Measurements from ENCODE around the gene KIF23. TPM values are rescaled to one million over a fixed set of nuclear protein-coding genes. Genes with fewer than 3 reads are reported as not detected.

Gene KIF23
- total RNA-seq, 3 donors from 2014 or later (not counting 1 experiment from before 2014, with no cell fraction given) = 1.2 to 2.1 (median 1.9) TPM

GRCh38 chr15:69395460-69395859 lies 18.7 kb upstream of the KIF23 start:
- H3K4me3 Mint-ChIP-seq = no peak overlapping the region
- Histone ChIP-seq H3K27ac (ENCODE audit: low read length) (no peak overlapping the region), H3K4me3 (ENCODE audit: low read length) (no peak overlapping the region), H3K27me3 (ENCODE audit: control insufficient read depth, insufficient read depth, low read length) (no peaks in the 10 kb centered on the region), H3K4me1 (ENCODE audit: control insufficient read depth, insufficient read depth, low read length) (peaks cover 6% of the 10 kb centered on the region), H3K9me3 (ENCODE audit: control insufficient read depth, insufficient read depth, low read length) (no peaks in the 10 kb centered on the region), H3K36me3 (ENCODE audit: control insufficient read depth, insufficient read depth, low read length) (no peaks in the 10 kb centered on the region)
- ATAC-seq = no peak
- H3K36me3 Mint-ChIP-seq = no peaks in the 10 kb centered on the region
- H3K4me1 Mint-ChIP-seq = peaks cover 0 to 8% of the 10 kb centered on the region in 2 donors
- H3K9me3 Mint-ChIP-seq = no peaks in the 10 kb centered on the region
- TF ChIP-seq, protein P1, sequence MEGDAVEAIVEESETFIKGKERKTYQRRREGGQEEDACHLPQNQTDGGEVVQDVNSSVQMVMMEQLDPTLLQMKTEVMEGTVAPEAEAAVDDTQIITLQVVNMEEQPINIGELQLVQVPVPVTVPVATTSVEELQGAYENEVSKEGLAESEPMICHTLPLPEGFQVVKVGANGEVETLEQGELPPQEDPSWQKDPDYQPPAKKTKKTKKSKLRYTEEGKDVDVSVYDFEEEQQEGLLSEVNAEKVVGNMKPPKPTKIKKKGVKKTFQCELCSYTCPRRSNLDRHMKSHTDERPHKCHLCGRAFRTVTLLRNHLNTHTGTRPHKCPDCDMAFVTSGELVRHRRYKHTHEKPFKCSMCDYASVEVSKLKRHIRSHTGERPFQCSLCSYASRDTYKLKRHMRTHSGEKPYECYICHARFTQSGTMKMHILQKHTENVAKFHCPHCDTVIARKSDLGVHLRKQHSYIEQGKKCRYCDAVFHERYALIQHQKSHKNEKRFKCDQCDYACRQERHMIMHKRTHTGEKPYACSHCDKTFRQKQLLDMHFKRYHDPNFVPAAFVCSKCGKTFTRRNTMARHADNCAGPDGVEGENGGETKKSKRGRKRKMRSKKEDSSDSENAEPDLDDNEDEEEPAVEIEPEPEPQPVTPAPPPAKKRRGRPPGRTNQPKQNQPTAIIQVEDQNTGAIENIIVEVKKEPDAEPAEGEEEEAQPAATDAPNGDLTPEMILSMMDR (IDR thresholded peaks at IDR 0.05) = no peak
- no peak for DNase-seq
- H3K27ac Mint-ChIP-seq = no peak overlapping the region
- peaks cover 0 to 8% of the 10 kb centered on the region in 2 donors for H3K27me3 Mint-ChIP-seq (ENCODE audit: low read depth in 2 of 2)
- intact Hi-C loops (cut with micrococcal nuclease) = no loop called here
- WGBS (ENCODE audit: insufficient coverage) = 96% methylated on average over 10 of the region's 10 CpGs

GRCh38 chr15:69395991-69396390 lies 18.2 kb upstream of the KIF23 start:
- H3K4me1 ChIP-seq (ENCODE audit: control insufficient read depth, insufficient read depth, low read length) = peaks cover 6% of the 10 kb centered on the region
- H3K27ac ChIP-seq (ENCODE audit: low read length) = no peak overlapping the region
- DNase-seq = no peak
- no peaks in the 10 kb centered on the region for H3K9me3 Mint-ChIP-seq
- no peak overlapping the region for H3K4me3 Mint-ChIP-seq
- no peaks in the 10 kb centered on the region for H3K9me3 ChIP-seq (ENCODE audit: control insufficient read depth, insufficient read depth, low read length)
- H3K36me3 ChIP-seq (ENCODE audit: control insufficient read depth, insufficient read depth, low read length) = no peaks in the 10 kb centered on the region
- H3K27me3 ChIP-seq (ENCODE audit: control insufficient read depth, insufficient read depth, low read length) = no peaks in the 10 kb centered on the region
- intact Hi-C loops (cut with micrococcal nuclease) = no loop called here
- H3K4me3 ChIP-seq (ENCODE audit: low read length) = no peak overlapping the region
- no peaks in the 10 kb centered on the region for H3K36me3 Mint-ChIP-seq
- 86% methylated on average over 5 of the region's 5 CpGs for WGBS (ENCODE audit: insufficient coverage)
- ATAC-seq = no peak
- H3K27ac Mint-ChIP-seq = no peak overlapping the region
- TF ChIP-seq, protein P1 (IDR thresholded peaks at IDR 0.05) = no peak
- peaks cover 0 to 8% of the 10 kb centered on the region in 2 donors for H3K27me3 Mint-ChIP-seq (ENCODE audit: low read depth in 2 of 2)
- peaks cover 0 to 8% of the 10 kb centered on the region in 2 donors for H3K4me1 Mint-ChIP-seq

- Mint-ChIP-seq H3K36me3 (no peaks in the 10 kb centered on the region), H3K4me3 (no peak overlapping the region), H3K27ac (no peak overlapping the region), H3K27me3 (ENCODE audit: low read depth in 2 of 2) (peaks cover 0 to 2% of the 10 kb centered on the region in 2 donors), H3K9me3 (no peaks in the 10 kb centered on the region), H3K4me1 (peaks cover 0 to 8% of the 10 kb centered on the region in 2 donors)
- ATAC-seq (no peak), DNase-seq (no peak)
- intact Hi-C loops (cut with micrococcal nuclease) = no loop called here
- no peaks in the 10 kb centered on the region for H3K36me3 ChIP-seq (ENCODE audit: control insufficient read depth, insufficient read depth, low read length)
- no peak overlapping the region for H3K4me3 ChIP-seq (ENCODE audit: low read length)
- no peaks in the 10 kb centered on the region for H3K27me3 ChIP-seq (ENCODE audit: control insufficient read depth, insufficient read depth, low read length)
- no peak overlapping the region for H3K27ac ChIP-seq (ENCODE audit: low read length)
- H3K4me1 ChIP-seq (ENCODE audit: control insufficient read depth, insufficient read depth, low read length) = peaks cover 6% of the 10 kb centered on the region
- H3K9me3 ChIP-seq (ENCODE audit: control insufficient read depth, insufficient read depth, low read length) = no peaks in the 10 kb centered on the region
- WGBS (ENCODE audit: insufficient coverage) = 10% methylated on average over 7 of the region's 7 CpGs
- TF ChIP-seq, protein P1 (IDR thresholded peaks at IDR 0.05) = no peak
These were observed 15.7 kb upstream of the KIF23 start for GRCh38 chr15:69398491-69398891.

- no peaks in the 10 kb centered on the region for H3K27me3 Mint-ChIP-seq (ENCODE audit: low read depth in 2 of 2)
- H3K36me3 ChIP-seq (ENCODE audit: control insufficient read depth, insufficient read depth, low read length) = no peaks in the 10 kb centered on the region
- no peak overlapping the region for H3K27ac ChIP-seq (ENCODE audit: low read length)
- intact Hi-C loops (cut with micrococcal nuclease) = no loop called here
- no peaks in the 10 kb centered on the region for H3K4me1 ChIP-seq (ENCODE audit: control insufficient read depth, insufficient read depth, low read length)
- TF ChIP-seq, protein P1 (IDR thresholded peaks at IDR 0.05) = no peak
- DNase-seq (no peak), ATAC-seq (no peak)
- no peaks in the 10 kb centered on the region for H3K36me3 Mint-ChIP-seq
- H3K27me3 ChIP-seq (ENCODE audit: control insufficient read depth, insufficient read depth, low read length) = no peaks in the 10 kb centered on the region
- no peaks in the 10 kb centered on the region for H3K9me3 Mint-ChIP-seq
- H3K4me3 Mint-ChIP-seq = no peak overlapping the region
- no peaks in the 10 kb centered on the region for H3K9me3 ChIP-seq (ENCODE audit: control insufficient read depth, insufficient read depth, low read length)
- no peak overlapping the region for H3K27ac Mint-ChIP-seq
- 91% methylated on average over 6 of the region's 6 CpGs for WGBS (ENCODE audit: insufficient coverage)
- no peak overlapping the region for H3K4me3 ChIP-seq (ENCODE audit: low read length)
- H3K4me1 Mint-ChIP-seq = no peaks in the 10 kb centered on the region
These were observed 13.3 kb upstream of the KIF23 start for GRCh38 chr15:69400850-69401249.

Measured in natural killer cell (primary cell).